SH-SY5Y (cell line): ENCODE data around the gene DENND6A.

ENCODE experiments used
- GATA2 ChIP-seq: IDR thresholded peaks from 2 replicates; pipeline ENCODE4 v1.6.1; 2011; ENCODE audit warnings: mild to moderate bottlenecking, low read depth, low read length
- GATA3 ChIP-seq: IDR thresholded peaks from 2 replicates; pipeline ENCODE4 v1.6.1; 2011; ENCODE audit warnings: low read depth, mild to moderate bottlenecking, low read length, moderate library complexity

Gene DENND6A

GRCh38 chr3:57582474-57583168 lies 110.3 kb downstream of the DENND6A start:
- TF ChIP-seq GATA3 = no peak
- TF ChIP-seq GATA2 = no peak

GRCh38 chr3:57577801-57578200 lies 115.1 kb downstream of the DENND6A start:
- TF ChIP-seq GATA2 (no peak), GATA3 (no peak)

DNA sequence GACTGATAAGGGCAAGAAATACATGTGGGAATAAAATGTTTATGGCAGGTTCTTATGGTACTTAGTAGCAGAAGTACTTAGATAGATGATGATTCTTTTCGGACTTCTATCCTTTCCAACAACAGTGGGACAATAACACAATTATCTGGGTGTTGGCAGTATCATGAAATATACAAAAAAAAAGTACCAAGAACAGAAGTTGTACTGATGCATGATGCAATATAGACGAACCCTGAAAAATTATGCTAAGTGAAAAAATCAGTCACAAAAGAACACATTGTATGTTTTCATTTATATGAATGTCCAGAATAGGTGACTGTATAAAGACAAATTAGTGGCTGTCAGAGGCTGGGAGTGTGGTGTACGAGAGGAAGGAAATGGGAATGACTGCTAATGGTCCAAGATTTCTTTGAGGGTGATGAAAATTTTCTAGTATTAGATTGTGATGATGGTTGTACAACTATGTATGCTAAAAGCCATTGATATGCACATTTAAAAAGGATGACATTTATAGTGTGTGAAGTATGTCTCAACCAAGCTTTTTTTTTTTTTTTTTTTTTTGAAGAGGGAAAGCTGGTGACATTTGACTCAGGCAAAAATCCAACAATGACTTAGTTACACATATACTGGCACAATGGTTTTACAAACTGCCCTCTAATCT lies 116.8 kb downstream of the DENND6A start:
- no peak for TF ChIP-seq GATA3
- TF ChIP-seq GATA2 = no peak
